ENCODE data around the gene APOC4. TPM values are rescaled to one million over a fixed set of nuclear protein-coding genes. Genes with fewer than 3 reads are reported as not detected.

The APOC4 gene
- total and polyA plus RNA-seq, 2 donors (not counting 1 experiment from before 2014, with no cell fraction given): not detected

DNA sequence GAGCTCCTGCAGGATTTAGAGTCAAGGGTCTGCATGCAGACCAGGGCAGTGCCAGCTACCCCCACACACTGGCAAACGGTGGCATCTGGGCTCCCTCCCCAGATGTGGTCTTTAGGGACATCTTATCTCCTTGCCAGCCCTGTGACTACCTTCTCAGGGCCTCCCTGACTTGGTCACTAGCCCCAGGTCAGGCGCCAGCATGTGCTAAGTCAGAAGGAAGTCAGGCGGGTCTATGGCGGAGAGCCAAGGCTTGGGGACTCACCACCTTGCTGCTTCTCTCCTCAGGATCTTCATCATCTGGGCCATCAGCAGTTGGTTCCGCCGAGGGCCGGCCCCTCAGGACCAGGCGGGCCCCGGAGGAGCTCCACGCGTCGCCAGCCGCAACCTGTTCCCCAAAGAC is 30.8 kb downstream of the APOC4 start:
- H3K4me1 Mint-ChIP-seq: peaks cover 6% of the 10 kb centered on the region
- no peak overlapping the region for H3K4me3 ChIP-seq (ENCODE audit: control extremely low read depth in 1 of 5, extremely low read depth in 1 of 5, insufficient read depth in 1 of 5, low read depth in 2 of 5, low read length in 4 of 5)
- no peak overlapping the region for H2AFZ ChIP-seq (ENCODE audit: insufficient read depth, low read depth, low read length, poor library complexity, severe bottlenecking)
- intact Hi-C loops (cut with micrococcal nuclease): no loop called here
- DNase-seq (no peak), ATAC-seq (ENCODE audit: low read depth) (no peak)
- H3K9ac ChIP-seq (ENCODE audit: low read length): no peak overlapping the region
- H3K4me3 Mint-ChIP-seq: no peak overlapping the region
- peaks cover 48% of the 10 kb centered on the region for H4K20me1 ChIP-seq (ENCODE audit: control insufficient read depth, insufficient read depth, low read length, poor library complexity, severe bottlenecking)
- no peaks in the 10 kb centered on the region for H3K9me3 Mint-ChIP-seq (ENCODE audit: insufficient read depth)
- 96% methylated on average over 13 of the region's 13 CpGs for WGBS (ENCODE audit: insufficient coverage)
- ChIA-PET POLR2A (no interaction called here), CTCF (no interaction called here)
- no peak overlapping the region for H3K27ac Mint-ChIP-seq
- TF ChIP-seq, protein P1, sequence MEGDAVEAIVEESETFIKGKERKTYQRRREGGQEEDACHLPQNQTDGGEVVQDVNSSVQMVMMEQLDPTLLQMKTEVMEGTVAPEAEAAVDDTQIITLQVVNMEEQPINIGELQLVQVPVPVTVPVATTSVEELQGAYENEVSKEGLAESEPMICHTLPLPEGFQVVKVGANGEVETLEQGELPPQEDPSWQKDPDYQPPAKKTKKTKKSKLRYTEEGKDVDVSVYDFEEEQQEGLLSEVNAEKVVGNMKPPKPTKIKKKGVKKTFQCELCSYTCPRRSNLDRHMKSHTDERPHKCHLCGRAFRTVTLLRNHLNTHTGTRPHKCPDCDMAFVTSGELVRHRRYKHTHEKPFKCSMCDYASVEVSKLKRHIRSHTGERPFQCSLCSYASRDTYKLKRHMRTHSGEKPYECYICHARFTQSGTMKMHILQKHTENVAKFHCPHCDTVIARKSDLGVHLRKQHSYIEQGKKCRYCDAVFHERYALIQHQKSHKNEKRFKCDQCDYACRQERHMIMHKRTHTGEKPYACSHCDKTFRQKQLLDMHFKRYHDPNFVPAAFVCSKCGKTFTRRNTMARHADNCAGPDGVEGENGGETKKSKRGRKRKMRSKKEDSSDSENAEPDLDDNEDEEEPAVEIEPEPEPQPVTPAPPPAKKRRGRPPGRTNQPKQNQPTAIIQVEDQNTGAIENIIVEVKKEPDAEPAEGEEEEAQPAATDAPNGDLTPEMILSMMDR (IDR thresholded peaks at IDR 0.05): no peak
- TF ChIP-seq EZH2 (IDR thresholded peaks at IDR 0.05; ENCODE audit: borderline replicate concordance, insufficient read depth, low read depth, low read length, poor library complexity, severe bottlenecking): no peak
- peaks cover 55% of the 10 kb centered on the region for H3K79me2 ChIP-seq (ENCODE audit: control insufficient read depth, insufficient read depth, low read length)
- H3K4me1 ChIP-seq (ENCODE audit: control insufficient read depth in 2 of 2, insufficient read depth in 2 of 2, low read length in 2 of 2): peaks cover 4 to 12% of the 10 kb centered on the region in 2 donors
- H3K27me3 ChIP-seq (replicated peaks in 1 of 4; ENCODE audit: control extremely low read depth in 1 of 4, control insufficient read depth in 3 of 4, insufficient read depth in 4 of 4, low read length in 3 of 4): no peaks in the 10 kb centered on the region
- H3K4me2 ChIP-seq (replicated peaks; ENCODE audit: low read depth, low read length, poor library complexity, severe bottlenecking): no peak overlapping the region
- no peaks in the 10 kb centered on the region for H3K9me3 ChIP-seq (ENCODE audit: control extremely low read depth in 1 of 3, control insufficient read depth in 2 of 3, insufficient read depth in 1 of 3, low read length in 2 of 3)
- no peak overlapping the region for H3K27ac ChIP-seq (ENCODE audit: low read length in 2 of 2)
- peaks cover 3 to 71% of the 10 kb centered on the region in 2 experiments for H3K36me3 ChIP-seq (replicated peaks in 1 of 2; ENCODE audit: control extremely low read depth in 1 of 2, control insufficient read depth in 1 of 2, extremely low read depth in 1 of 2, insufficient read depth in 2 of 2, low read length in 1 of 2)
- H3K27me3 Mint-ChIP-seq: no peaks in the 10 kb centered on the region

DNA sequence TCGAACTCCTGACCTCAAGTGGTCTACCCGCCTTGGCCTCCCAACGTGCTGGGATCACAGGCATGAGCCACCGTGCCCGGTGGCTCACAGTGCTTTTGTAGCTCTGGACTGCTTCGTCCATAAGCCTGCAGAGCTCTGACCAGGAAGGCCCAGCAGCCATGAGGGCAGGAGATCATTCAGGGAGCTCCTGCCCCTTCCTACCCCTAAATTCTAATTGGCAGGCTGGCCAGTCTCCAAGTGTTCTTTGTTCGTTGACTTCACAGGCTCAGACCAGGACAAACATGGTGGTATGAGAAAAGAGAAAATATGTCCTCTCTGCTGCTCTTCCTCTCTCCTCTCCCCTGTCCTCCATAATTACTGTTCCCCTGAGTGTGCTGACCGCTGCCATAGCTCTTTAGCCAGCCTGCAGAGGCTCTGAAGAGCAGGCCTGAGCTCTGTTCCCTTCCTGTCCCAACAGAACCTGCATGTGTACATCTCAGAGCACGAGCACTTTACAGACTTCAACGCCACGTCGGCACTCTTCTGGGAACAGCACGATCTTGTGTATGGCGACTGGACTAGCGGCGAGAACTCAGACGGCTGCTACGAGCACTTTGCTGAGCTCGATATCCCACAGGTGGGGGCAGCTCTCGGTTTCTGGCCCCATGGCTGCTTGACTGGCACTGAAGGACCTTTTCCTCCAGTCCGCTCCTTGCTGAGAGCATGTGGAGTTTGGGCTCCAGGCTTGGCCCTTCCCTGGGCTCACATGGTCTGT is 32.1 kb downstream of the APOC4 start:
- H2AFZ ChIP-seq (ENCODE audit: insufficient read depth, low read depth, low read length, poor library complexity, severe bottlenecking): no peak overlapping the region
- peaks cover 57% of the 10 kb centered on the region for H3K79me2 ChIP-seq (ENCODE audit: control insufficient read depth, insufficient read depth, low read length)
- 95% methylated on average over 20 of the region's 21 CpGs for WGBS (ENCODE audit: insufficient coverage)
- no peak for TF ChIP-seq EZH2 (IDR thresholded peaks at IDR 0.05; ENCODE audit: borderline replicate concordance, insufficient read depth, low read depth, low read length, poor library complexity, severe bottlenecking)
- TF ChIP-seq, protein P1 (IDR thresholded peaks at IDR 0.05): no peak
- no peak for ATAC-seq (ENCODE audit: low read depth)
- H3K4me3 ChIP-seq (ENCODE audit: control extremely low read depth in 1 of 5, extremely low read depth in 1 of 5, insufficient read depth in 1 of 5, low read depth in 2 of 5, low read length in 4 of 5): no peak overlapping the region
- no peak overlapping the region for H3K9ac ChIP-seq (ENCODE audit: low read length)
- H3K27ac ChIP-seq (ENCODE audit: low read length in 2 of 2): no peak overlapping the region
- Mint-ChIP-seq H3K4me3 (no peak overlapping the region), H3K4me1 (peaks cover 6% of the 10 kb centered on the region), H3K27ac (no peak overlapping the region), H3K9me3 (ENCODE audit: insufficient read depth) (no peaks in the 10 kb centered on the region), H3K27me3 (no peaks in the 10 kb centered on the region)
- H3K9me3 ChIP-seq (ENCODE audit: control extremely low read depth in 1 of 3, control insufficient read depth in 2 of 3, insufficient read depth in 1 of 3, low read length in 2 of 3): no peaks in the 10 kb centered on the region
- H3K4me2 ChIP-seq (replicated peaks; ENCODE audit: low read depth, low read length, poor library complexity, severe bottlenecking): no peak overlapping the region
- H3K27me3 ChIP-seq (replicated peaks in 1 of 4; ENCODE audit: control extremely low read depth in 1 of 4, control insufficient read depth in 3 of 4, insufficient read depth in 4 of 4, low read length in 3 of 4): no peaks in the 10 kb centered on the region
- H4K20me1 ChIP-seq (ENCODE audit: control insufficient read depth, insufficient read depth, low read length, poor library complexity, severe bottlenecking): peaks cover 39% of the 10 kb centered on the region
- intact Hi-C loops (cut with micrococcal nuclease): no loop called here
- peaks cover 2 to 66% of the 10 kb centered on the region in 2 experiments for H3K36me3 ChIP-seq (replicated peaks in 1 of 2; ENCODE audit: control extremely low read depth in 1 of 2, control insufficient read depth in 1 of 2, extremely low read depth in 1 of 2, insufficient read depth in 2 of 2, low read length in 1 of 2)
- CTCF ChIA-PET: interaction anchor here (1.0 to 1.6 kb wide), 4 partner anchors 8 to 78 kb away, joined by 3 read pairs; no protein-coding TSS in a partner anchor
- peaks cover 4 to 12% of the 10 kb centered on the region in 2 donors for H3K4me1 ChIP-seq (ENCODE audit: control insufficient read depth in 2 of 2, insufficient read depth in 2 of 2, low read length in 2 of 2)
- POLR2A ChIA-PET: interaction anchor here (0.7 kb wide), 1 partner anchor 13 kb away, joined by 3 read pairs; no protein-coding TSS in a partner anchor
- no peak for DNase-seq

Measured in B cell (primary cell).